Mucosa of descending colon (tissue), 3 donors: ENCODE measurements around the gene CCSER1. TPM values are rescaled to one million over a fixed set of nuclear protein-coding genes. Genes with fewer than 3 reads are reported as not detected.

ENCODE experiments used
- ATAC-seq: fragments of 200-7000 bp; cut with Tn5 transposase; one replicate; pipeline ENCODE4 v1.9.1; 2020; ENCODE audit warnings: mild to moderate bottlenecking, moderate library complexity
- DNase-seq, 3 donors: peaks; one replicate each; pipeline ENCODE4 v3.0.0-alpha.2; 2020
- H3K36me3 ChIP-seq: fragments of 200-600 bp; one replicate; pipeline ENCODE4 v1.8.0; 2021; ENCODE audit warnings: low read depth, mild to moderate bottlenecking
- H3K4me1 ChIP-seq: fragments of 200-600 bp; one replicate; pipeline ENCODE4 v1.8.0; 2021; ENCODE audit warnings: low read depth, mild to moderate bottlenecking
- H3K4me3 ChIP-seq: fragments of 200-600 bp; one replicate; pipeline ENCODE4 v1.8.0; 2021; ENCODE audit warnings: mild to moderate bottlenecking
- H3K9me3 ChIP-seq: fragments of 200-600 bp; one replicate; pipeline ENCODE4 v1.8.0; 2021; ENCODE audit warnings: mild to moderate bottlenecking
- intact Hi-C, 2 donors: fragments of 100-400 bp; cut with DNase I in 1 of 2; cut with micrococcal nuclease in 1 of 2; formaldehyde crosslinking; loops; one replicate each; pipeline versions ENCODE4 v1.11.0 to v1.11.1; 2022; cut with DNase I, micrococcal nuclease
- total RNA-seq, 3 donors: library from RNA; stranded (reverse); fragmentation: NEBNext Ultra II Directional in 2 of 3; extraction: Animal tissue kit (Norgen Biotek cat#: 25700) in 2 of 3; gene quantifications; one replicate each; pipeline versions ENCODE4 v1.2.1 to v1.2.4, GENCODE V29; 2021 to 2023
- TF ChIP-seq, protein P1 (sequence below): fragments of 200-600 bp; IDR thresholded peaks from one replicate; pipeline ENCODE4 v1.8.0; 2022; ENCODE audit warnings: antibody characterized with exemption, mild to moderate bottlenecking
- donor health status: DM: no; HTN: no; CAD: no; lungs with moderate emphysema.
- donor health status: DM: no; HTN: no; CAD: no.
- donor health status: DM: no; HTN: yes; CAD: no.

Gene CCSER1
- total RNA-seq, 3 donors from 2014 or later, result 11.1 to 32.4 (median 13.3) TPM

DNA sequence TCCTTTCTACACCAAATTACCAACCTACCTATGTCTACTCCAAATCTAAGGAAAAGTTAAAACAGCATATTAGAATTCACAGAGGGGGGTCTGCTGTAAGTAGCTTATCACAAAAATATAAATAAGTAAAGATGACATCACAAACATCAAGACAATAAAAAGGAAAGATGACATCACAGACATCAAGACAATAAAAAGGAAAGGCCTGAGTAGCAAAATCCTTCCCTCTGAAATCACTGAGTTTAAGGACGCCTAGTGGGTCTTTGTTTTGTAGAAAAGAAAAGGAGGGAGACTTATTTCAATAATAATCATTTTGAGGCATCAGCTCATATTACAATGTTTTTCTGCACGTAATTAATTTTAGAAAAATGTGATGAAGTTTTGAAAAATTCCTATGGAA lies 1469.5 kb downstream of the CCSER1 start:
- no peaks in the 10 kb centered on the region for H3K9me3 ChIP-seq
- DNase-seq, result no peak
- no peak overlapping the region for H3K4me3 ChIP-seq
- H3K4me1 ChIP-seq, result no peaks in the 10 kb centered on the region
- no peak for ATAC-seq
- intact Hi-C loops, result no loop called here
- TF ChIP-seq, protein P1, sequence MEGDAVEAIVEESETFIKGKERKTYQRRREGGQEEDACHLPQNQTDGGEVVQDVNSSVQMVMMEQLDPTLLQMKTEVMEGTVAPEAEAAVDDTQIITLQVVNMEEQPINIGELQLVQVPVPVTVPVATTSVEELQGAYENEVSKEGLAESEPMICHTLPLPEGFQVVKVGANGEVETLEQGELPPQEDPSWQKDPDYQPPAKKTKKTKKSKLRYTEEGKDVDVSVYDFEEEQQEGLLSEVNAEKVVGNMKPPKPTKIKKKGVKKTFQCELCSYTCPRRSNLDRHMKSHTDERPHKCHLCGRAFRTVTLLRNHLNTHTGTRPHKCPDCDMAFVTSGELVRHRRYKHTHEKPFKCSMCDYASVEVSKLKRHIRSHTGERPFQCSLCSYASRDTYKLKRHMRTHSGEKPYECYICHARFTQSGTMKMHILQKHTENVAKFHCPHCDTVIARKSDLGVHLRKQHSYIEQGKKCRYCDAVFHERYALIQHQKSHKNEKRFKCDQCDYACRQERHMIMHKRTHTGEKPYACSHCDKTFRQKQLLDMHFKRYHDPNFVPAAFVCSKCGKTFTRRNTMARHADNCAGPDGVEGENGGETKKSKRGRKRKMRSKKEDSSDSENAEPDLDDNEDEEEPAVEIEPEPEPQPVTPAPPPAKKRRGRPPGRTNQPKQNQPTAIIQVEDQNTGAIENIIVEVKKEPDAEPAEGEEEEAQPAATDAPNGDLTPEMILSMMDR, result no peak
- no peaks in the 10 kb centered on the region for H3K36me3 ChIP-seq

DNA sequence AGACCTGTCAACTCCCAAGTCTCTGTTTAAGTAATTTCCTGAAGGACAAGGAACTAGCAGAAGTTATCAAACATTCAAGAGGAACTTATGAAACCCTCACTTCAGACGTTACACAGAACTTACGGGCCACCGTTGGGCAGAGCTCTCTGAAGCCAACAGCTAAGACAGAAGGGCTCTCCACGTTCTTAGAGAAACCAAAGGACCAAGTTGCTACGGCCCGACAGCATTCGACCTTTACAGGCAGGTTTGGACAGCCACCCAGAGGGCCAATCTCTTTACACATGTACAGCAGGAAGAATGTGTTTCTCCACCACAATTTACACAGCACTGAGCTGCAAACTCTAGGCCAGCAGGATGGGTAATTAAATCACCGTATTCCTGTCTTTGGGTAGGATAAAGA lies 1471.5 kb downstream of the CCSER1 start:
- no peaks in the 10 kb centered on the region for H3K9me3 ChIP-seq
- H3K4me3 ChIP-seq, result no peak overlapping the region
- no peaks in the 10 kb centered on the region for H3K36me3 ChIP-seq
- DNase-seq (no peak), ATAC-seq (no peak)
- intact Hi-C loops, result no loop called here
- H3K4me1 ChIP-seq, result no peaks in the 10 kb centered on the region
- TF ChIP-seq, protein P1, result no peak

DNA sequence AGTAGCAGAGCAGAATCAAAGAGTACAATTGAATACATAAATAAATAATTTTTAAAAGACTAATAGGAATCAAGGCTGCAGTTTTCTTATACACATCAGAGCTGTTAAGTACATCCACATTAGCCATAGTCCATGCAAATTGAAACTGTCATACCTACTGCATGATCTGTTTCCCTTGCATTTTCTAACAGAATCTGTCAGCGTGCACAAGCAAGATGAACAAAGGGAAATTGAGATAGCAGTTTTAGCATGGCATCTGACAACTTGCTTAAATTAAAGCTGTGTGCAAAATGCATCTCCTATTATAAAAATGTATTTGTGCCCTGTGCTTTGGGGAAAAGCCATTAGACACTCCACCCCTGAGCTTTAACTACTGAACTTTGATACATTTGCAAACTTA lies 1473.1 kb downstream of the CCSER1 start:
- intact Hi-C loops, result no loop called here
- no peak for DNase-seq
- Histone ChIP-seq H3K4me1 (no peaks in the 10 kb centered on the region), H3K4me3 (no peak overlapping the region), H3K9me3 (no peaks in the 10 kb centered on the region), H3K36me3 (no peaks in the 10 kb centered on the region)
- TF ChIP-seq, protein P1, result no peak
- no peak for ATAC-seq

DNA sequence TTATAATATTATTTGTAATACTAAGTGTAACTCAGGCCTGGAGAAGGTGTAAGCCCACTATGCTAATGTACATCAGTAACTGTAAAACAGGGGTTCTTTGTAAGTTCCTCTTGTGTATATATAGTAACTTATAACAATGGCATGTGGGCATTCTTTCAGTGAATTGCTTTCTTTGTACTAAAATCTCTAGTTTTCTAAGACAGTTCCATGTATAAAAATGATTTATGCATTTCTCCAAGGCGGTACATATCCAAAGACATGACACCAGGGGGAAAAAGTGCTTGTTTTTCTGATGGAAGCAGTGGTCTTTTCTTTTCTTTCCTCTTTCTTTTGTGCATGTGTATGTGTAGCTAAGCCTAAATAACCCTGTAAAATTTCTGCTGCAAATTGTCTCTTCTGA lies 1474.2 kb downstream of the CCSER1 start:
- H3K36me3 ChIP-seq, result no peaks in the 10 kb centered on the region
- no peak for DNase-seq
- no peaks in the 10 kb centered on the region for H3K9me3 ChIP-seq
- H3K4me3 ChIP-seq, result no peak overlapping the region
- H3K4me1 ChIP-seq, result no peaks in the 10 kb centered on the region
- ATAC-seq, result no peak
- intact Hi-C loops, result no loop called here
- TF ChIP-seq, protein P1, result no peak

DNA sequence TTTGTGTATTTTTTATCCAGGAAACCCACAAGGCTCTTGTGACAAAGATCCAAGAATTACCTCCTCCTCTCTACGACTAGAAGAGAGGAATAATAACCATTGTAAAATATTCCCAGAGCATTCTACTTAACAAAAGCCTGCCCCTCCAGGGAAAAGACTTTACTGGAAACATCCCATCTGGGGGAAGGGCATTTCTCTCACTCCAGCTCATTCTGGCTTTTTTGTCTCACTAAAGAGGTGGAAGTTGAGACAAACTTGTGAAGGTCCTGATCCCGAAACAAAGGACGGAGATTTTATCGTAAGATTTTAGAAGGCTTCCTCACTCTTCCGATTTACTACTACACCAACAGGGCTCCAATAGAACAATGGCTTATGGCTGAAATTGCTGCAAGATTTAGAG lies 1484.6 kb downstream of the CCSER1 start:
- Histone ChIP-seq H3K9me3 (no peaks in the 10 kb centered on the region), H3K36me3 (no peaks in the 10 kb centered on the region), H3K4me3 (no peak overlapping the region), H3K4me1 (no peaks in the 10 kb centered on the region)
- TF ChIP-seq, protein P1, result no peak
- no peak for DNase-seq
- intact Hi-C loops, result no loop called here
- ATAC-seq, result no peak

DNA sequence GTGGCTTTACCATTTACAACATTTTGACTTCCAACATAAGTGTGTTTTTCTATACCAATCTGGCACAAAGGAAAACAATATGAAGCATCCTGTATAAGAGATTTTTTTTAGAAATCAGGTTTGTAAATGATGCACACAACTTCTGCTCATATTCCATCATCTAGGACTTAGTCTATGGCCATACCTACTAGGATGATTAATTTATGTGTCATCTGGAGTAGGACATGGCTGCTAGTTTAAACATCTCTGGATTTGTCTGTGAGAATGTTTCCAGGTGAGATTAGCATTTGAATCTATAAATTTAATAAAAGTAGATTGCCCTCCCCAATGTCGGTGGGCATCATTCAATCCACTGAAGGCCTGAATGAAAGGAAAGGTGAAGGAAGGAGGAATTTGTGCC lies 1493.8 kb downstream of the CCSER1 start:
- intact Hi-C loops, result no loop called here
- H3K4me1 ChIP-seq, result no peaks in the 10 kb centered on the region

More for the DNA sequence above, 1493.8 kb downstream of the CCSER1 start:
- Histone ChIP-seq H3K36me3 (no peaks in the 10 kb centered on the region), H3K9me3 (no peaks in the 10 kb centered on the region), H3K4me3 (no peak overlapping the region)
- no peak for DNase-seq
- TF ChIP-seq, protein P1, result no peak
- no peak for ATAC-seq
